HepG2 (cell line): ENCODE data around the gene ACTN1. TPM values are rescaled to one million over a fixed set of nuclear protein-coding genes. Genes with fewer than 3 reads are reported as not detected.

ENCODE experiments used
- ATAC-seq: fragments of 200-7000 bp; cut with Tn5 transposase; 3 replicates; pipeline ENCODE4 v1.9.1; 2020; ENCODE audit warnings: mild to moderate bottlenecking, moderate library complexity
- BruUV-seq: library from RNA; stranded (reverse); fragments of 400-500 nt; replicated peaks from 2 replicates; lab custom pipeline; 2021; lab: Mats Ljungman, UMichigan
- CTCF ChIA-PET: fragments of 300-600 bp; formaldehyde crosslinking; extraction: SDS; loops from one replicate; lab custom pipeline; 2021; ENCODE audit warnings: low total read pairs, inconsistent platforms, low intra/inter-chr PET ratio; lab: Yijun Ruan, JAX
- POLR2A ChIA-PET: fragments of 350-600 bp; sonication (Branson Sonifier 250); formaldehyde crosslinking; loops from one replicate; lab custom pipeline; 2020; ENCODE audit warnings: antibody characterized with exemption, inconsistent platforms; lab: Yijun Ruan, JAX
- DNase-seq: peaks from one replicate; pipeline ENCODE4 v3.0.0-alpha.2; 2015; ENCODE audit warnings: low spot score
- FAIRE-seq: peaks from 3 replicates; lab custom pipeline; 2011; peaks lifted over from hg19 to GRCh38; lab: Jason Lieb, UNC
- H2AFZ ChIP-seq: one replicate; pipeline ENCODE4 v1.6.1; 2011; ENCODE audit warnings: low read length, inconsistent platforms
- H3K27ac ChIP-seq: fragments of 300-600 bp; 3 replicates; pipeline ENCODE4 v1.8.0; 2011; ENCODE audit warnings: mixed run types, mild to moderate bottlenecking, mixed read lengths, low read length, inconsistent platforms; ENCODE audit not compliant: insufficient read depth; ENCODE audit errors: extremely low read length
- H3K27me3 ChIP-seq, 2 experiments: fragments of 200-600 bp in 1 of 2; 2 replicates in 1 of 2; 3 replicates in 1 of 2; pipeline versions ENCODE4 v1.6.0 to v1.8.0; 2011; ENCODE audit warnings: low read length in 2 of 2, mild to moderate bottlenecking in 2 of 2, moderate library complexity in 2 of 2, inconsistent platforms in 1 of 2; ENCODE audit not compliant: insufficient read depth in 2 of 2, control insufficient read depth in 1 of 2
- H3K36me3 ChIP-seq, 2 experiments: fragments of 200-600 bp in 1 of 2; replicated peaks in 1 of 2; 2 replicates in 1 of 2; 3 replicates in 1 of 2; pipeline versions ENCODE4 v1.5.1 to v1.8.0; 2011; ENCODE audit warnings: low read length in 2 of 2, inconsistent platforms in 1 of 2; ENCODE audit not compliant: insufficient read depth in 2 of 2, control insufficient read depth in 1 of 2
- H3K4me1 ChIP-seq: 2 replicates; pipeline ENCODE4 v1.5.1; 2012; ENCODE audit warnings: low read length, inconsistent platforms; ENCODE audit not compliant: insufficient read depth
- H3K4me2 ChIP-seq: 2 replicates; pipeline ENCODE4 v1.6.0; 2011; ENCODE audit warnings: low read depth, low read length, inconsistent platforms
- H3K4me3 ChIP-seq, 3 experiments: fragments of 200-600 bp in 1 of 3; sonication (generic), shearing (Covaris generic) in 1 of 3; replicated peaks in 1 of 3; 2 replicates each; pipeline ENCODE4 v1.5.1; 2011 to 2016; ENCODE audit warnings: low read length in 3 of 3, inconsistent platforms in 2 of 3, low read depth in 2 of 3, mild to moderate bottlenecking in 2 of 3, control low read depth in 1 of 3, mixed read lengths in 1 of 3; ENCODE audit not compliant: insufficient read depth in 1 of 3
- H3K79me2 ChIP-seq: one replicate; pipeline ENCODE4 v1.6.1; 2011; ENCODE audit warnings: low read length, inconsistent platforms; ENCODE audit not compliant: insufficient read depth
- H3K9ac ChIP-seq: 2 replicates; pipeline ENCODE4 v1.6.0; 2011; ENCODE audit warnings: mild to moderate bottlenecking, low read depth, low read length, inconsistent platforms; ENCODE audit not compliant: insufficient read depth
- H3K9me3 ChIP-seq: 2 replicates; pipeline ENCODE4 v1.5.1; 2012; ENCODE audit warnings: mild to moderate bottlenecking, low read length
- H4K20me1 ChIP-seq: 2 replicates; pipeline ENCODE4 v1.6.0; 2011; ENCODE audit warnings: inconsistent platforms, mild to moderate bottlenecking, low read length, moderate library complexity; ENCODE audit not compliant: insufficient read depth
- CAMTA2 ChIP-seq: sonication (generic); formaldehyde crosslinking; IDR thresholded peaks from 2 replicates; pipeline ENCODE4 v1.4.0; 2020; ENCODE audit warnings: mild to moderate bottlenecking, missing genetic modification reagents, borderline replicate concordance
- KAT8 ChIP-seq: IDR thresholded peaks from 2 replicates; pipeline ENCODE4 v1.6.1; 2016; ENCODE audit warnings: missing genetic modification reagents, missing compliant biosample characterization
- NFYC ChIP-seq: IDR thresholded peaks from 2 replicates; pipeline ENCODE4 v1.6.1; 2016; ENCODE audit warnings: missing genetic modification reagents, missing compliant biosample characterization
- RFX5 ChIP-seq: IDR thresholded peaks from 2 replicates; pipeline ENCODE4 v1.6.1; 2011; ENCODE audit warnings: low read depth, low read length, improper control_type of control experiment
- SMAD9 ChIP-seq: sonication (generic); formaldehyde crosslinking; IDR thresholded peaks from 2 replicates; pipeline ENCODE4 v1.5.1; 2020; ENCODE audit warnings: mild to moderate bottlenecking, missing genetic modification reagents
- ZNF558 ChIP-seq: sonication (generic); formaldehyde crosslinking; IDR thresholded peaks from 2 replicates; pipeline ENCODE4 v1.9.0; 2022; ENCODE audit warnings: mild to moderate bottlenecking, missing genetic modification reagents, borderline replicate concordance
- ZNF567 ChIP-seq: sonication (generic); formaldehyde crosslinking; IDR thresholded peaks from 2 replicates; pipeline ENCODE4 v1.8.1; 2023; ENCODE audit warnings: mild to moderate bottlenecking, missing genetic modification reagents, borderline replicate concordance
- ZNF569 ChIP-seq: sonication (generic); formaldehyde crosslinking; IDR thresholded peaks from 2 replicates; pipeline ENCODE4 v1.5.0; 2020; ENCODE audit warnings: mild to moderate bottlenecking, missing genetic modification reagents, moderate library complexity, borderline replicate concordance
- WGBS: methylation state at CpG from one replicate; pipeline ENCODE4 v1.1.6; 2017; ENCODE audit warnings: low lambda C conversion rate; 5-methylcytosine and 5-hydroxymethylcytosine counted together
- in situ Hi-C: cut with HindIII; loops from 2 replicates; pipeline ENCODE4 v1.10.0; 2017; ENCODE audit warnings: low pct_unique_long_range_greater_than_20kb; ENCODE audit not compliant: extremely low pct_ligation_motif_present
- intact Hi-C: fragments of 100-400 bp; cut with micrococcal nuclease; formaldehyde crosslinking; loops from one replicate; pipeline ENCODE4 v1.10.0; 2022; ENCODE audit not compliant: unreplicated experiment
- polyA plus RNA-seq, 8 experiments: library from polyadenylated mRNA; depleted of rRNA in 3 of 8; stranded (reverse) in 7 of 8; unstranded in 1 of 8; fragments of >200 nt; fragmentation: Illumina TruSeq in 4 of 8; extraction: Trizol in 4 of 8; gene quantifications; 2 replicates each; pipeline versions ENCODE4 v1.2.1 to v1.2.3, GENCODE V29; 2011 to 2016; ENCODE audit warnings: low read depth in 4 of 8, missing spikeins in 1 of 8, mixed read lengths in 1 of 8; ENCODE audit not compliant: insufficient read depth in 1 of 8
- total RNA-seq, 5 experiments: library from RNA; depleted of rRNA; stranded (reverse); fragments of >200 nt; fragmentation: Illumina TruSeq; extraction: Trizol; gene quantifications; 2 replicates each; pipeline ENCODE4 v1.2.3, GENCODE V29; 2016; ENCODE audit warnings: low read depth in 1 of 5
- TF ChIP-seq, protein P1 (sequence below): sonication (generic); formaldehyde crosslinking; IDR thresholded peaks from 2 replicates; pipeline ENCODE4 v1.4.0; 2020; ENCODE audit warnings: missing genetic modification reagents

The ACTN1 gene
- total and polyA plus RNA-seq, 2 of the 13 experiments (the other 11 are each of a cell fraction or from before 2014, with no cell fraction given), result 58.6 to 162 TPM

DNA sequence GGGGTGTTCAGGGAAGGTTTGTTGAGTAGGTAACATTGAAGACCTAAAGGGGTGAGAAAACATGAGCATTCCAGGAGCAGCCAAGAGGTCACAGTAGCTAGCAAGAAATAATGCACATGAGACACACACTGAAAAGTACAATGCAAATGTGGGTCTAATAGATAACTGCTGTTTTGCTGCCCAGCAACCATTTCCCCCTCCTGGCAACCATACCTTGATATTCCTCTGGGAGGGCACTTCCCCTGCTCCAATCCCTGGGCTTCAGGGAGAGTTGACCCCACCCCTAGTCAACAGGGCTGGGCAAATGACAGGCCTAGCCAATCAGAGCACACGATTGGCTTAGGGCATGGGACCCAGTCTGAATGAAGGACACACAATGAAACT, 8.5 kb upstream of the ACTN1 start:
- peak overlapping the region; percentile 44; the same call in 1 of the 2 replicates for H3K4me2 ChIP-seq
- no peaks in the 10 kb centered on the region for H4K20me1 ChIP-seq
- H3K4me3 ChIP-seq, result no peak overlapping the region
- ATAC-seq (peak; percentile 78), FAIRE-seq (no peak), DNase-seq (no peak)
- H3K9ac ChIP-seq, result no peak overlapping the region
- ChIA-PET CTCF (no interaction called here), POLR2A (interaction anchor here (1.1 kb wide), 1 partner anchor 48 kb away, joined by 4 read pairs; no protein-coding TSS in a partner anchor)
- 0% methylated on average over 1 of the region's 1 CpG for WGBS
- no peaks in the 10 kb centered on the region for H3K9me3 ChIP-seq
- H3K27me3 ChIP-seq, result peaks cover 1 to 3% of the 10 kb centered on the region in 2 experiments; a peak in 1 of 5 replicates
- H3K36me3 ChIP-seq, result no peaks in the 10 kb centered on the region
- H3K27ac ChIP-seq, result no peak overlapping the region
- intact Hi-C loops (no loop called here), in situ Hi-C loops (no loop called here)
- peaks cover 29% of the 10 kb centered on the region for H3K4me1 ChIP-seq
- BruUV-seq, result no TSS peak
- no peaks in the 10 kb centered on the region for H3K79me2 ChIP-seq
- H2AFZ ChIP-seq, result no peak overlapping the region
- TF ChIP-seq NFYC (CRISPR knock-in tag) (peak; percentile 53; the same call in 1 of the 2 replicates), RFX5 (0 out of 2 replicates have a peak, but pooled peaks have one; percentile 28), ZNF569 (no peak)

DNA sequence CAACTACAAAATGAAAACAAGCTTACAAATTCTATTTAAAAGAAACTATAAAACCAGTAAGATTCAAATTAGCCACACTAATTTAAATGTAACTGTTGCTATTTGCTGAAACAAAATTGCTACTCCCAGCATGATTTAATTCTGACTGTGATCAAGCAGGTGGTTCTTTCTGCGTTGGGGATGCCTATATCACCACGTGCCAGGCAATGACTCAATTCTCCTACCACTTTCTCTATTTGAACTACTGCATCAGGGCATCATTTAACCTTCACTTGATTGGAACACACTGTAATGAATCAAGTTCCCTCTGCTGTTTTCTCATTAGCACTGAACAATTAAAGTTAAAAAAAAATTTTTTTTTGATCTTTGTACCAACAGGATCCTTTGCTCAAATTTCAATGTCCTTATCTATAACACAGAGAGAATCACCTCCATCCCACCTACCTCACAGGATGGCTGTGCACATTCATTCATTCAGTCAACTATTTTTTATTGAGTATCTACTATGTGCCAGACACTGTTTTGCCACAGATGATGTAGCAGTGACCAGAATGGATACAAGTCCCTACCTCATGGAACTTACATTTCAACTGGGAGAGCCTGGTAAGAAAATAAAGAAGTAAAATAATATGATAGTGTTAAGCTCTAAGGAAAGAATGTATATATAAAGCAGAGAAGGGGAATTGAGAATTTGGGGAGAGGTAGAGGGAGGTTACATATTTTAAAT, 8.0 kb upstream of the ACTN1 start:
- Histone ChIP-seq H4K20me1 (no peaks in the 10 kb centered on the region), H2AFZ (no peak overlapping the region), H3K36me3 (no peaks in the 10 kb centered on the region), H3K79me2 (no peaks in the 10 kb centered on the region), H3K9ac (no peak overlapping the region), H3K4me2 (no peak overlapping the region), H3K9me3 (no peaks in the 10 kb centered on the region), H3K4me3 (no peak overlapping the region), H3K27me3 (peaks cover 0 to 1% of the 10 kb centered on the region in 2 experiments; a peak in 1 of 5 replicates), H3K4me1 (peaks cover 35% of the 10 kb centered on the region), H3K27ac (no peak overlapping the region)
- POLR2A ChIA-PET, result no interaction called here
- WGBS, result 28% methylated on average over 2 of the region's 2 CpGs
- no TSS peak for BruUV-seq
- no peak for DNase-seq
- CTCF ChIA-PET, result no interaction called here
- TF ChIP-seq, protein P1, sequence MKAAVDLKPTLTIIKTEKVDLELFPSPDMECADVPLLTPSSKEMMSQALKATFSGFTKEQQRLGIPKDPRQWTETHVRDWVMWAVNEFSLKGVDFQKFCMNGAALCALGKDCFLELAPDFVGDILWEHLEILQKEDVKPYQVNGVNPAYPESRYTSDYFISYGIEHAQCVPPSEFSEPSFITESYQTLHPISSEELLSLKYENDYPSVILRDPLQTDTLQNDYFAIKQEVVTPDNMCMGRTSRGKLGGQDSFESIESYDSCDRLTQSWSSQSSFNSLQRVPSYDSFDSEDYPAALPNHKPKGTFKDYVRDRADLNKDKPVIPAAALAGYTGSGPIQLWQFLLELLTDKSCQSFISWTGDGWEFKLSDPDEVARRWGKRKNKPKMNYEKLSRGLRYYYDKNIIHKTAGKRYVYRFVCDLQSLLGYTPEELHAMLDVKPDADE (CRISPR knock-in tag), result no peak
- TF ChIP-seq KAT8 (CRISPR knock-in tag), result no peak
- TF ChIP-seq CAMTA2 (CRISPR knock-in tag), result no peak
- TF ChIP-seq SMAD9 (CRISPR knock-in tag), result no peak
- no peak for TF ChIP-seq ZNF567 (CRISPR knock-in tag)
- no peak for TF ChIP-seq ZNF558
- no peak for ATAC-seq
- intact Hi-C loops (no loop called here), in situ Hi-C loops (no loop called here)
- FAIRE-seq, result no peak
